Embryonic facial prominence (tissue), 1 donor: ENCODE data around the gene DECR2.
"Not testable (repeated sequence)": the region's sequence is repeated elsewhere in the genome, so short reads cannot be mapped to it uniquely, and the experiment has no call there.

ENCODE experiments used
- DNase-seq: peaks from one replicate; pipeline ENCODE4 v3.0.0-alpha.2; 2016; ENCODE audit errors: extremely low spot score

The DECR2 gene

GRCh38 chr16:401468-402348 is at the start of gene DECR2:
Gene DECR2 (plus strand): TSS chr16:401885. CDS start chr16:401964, 79 bp downstream.
- peak; percentile 79 for DNase-seq

DNA sequence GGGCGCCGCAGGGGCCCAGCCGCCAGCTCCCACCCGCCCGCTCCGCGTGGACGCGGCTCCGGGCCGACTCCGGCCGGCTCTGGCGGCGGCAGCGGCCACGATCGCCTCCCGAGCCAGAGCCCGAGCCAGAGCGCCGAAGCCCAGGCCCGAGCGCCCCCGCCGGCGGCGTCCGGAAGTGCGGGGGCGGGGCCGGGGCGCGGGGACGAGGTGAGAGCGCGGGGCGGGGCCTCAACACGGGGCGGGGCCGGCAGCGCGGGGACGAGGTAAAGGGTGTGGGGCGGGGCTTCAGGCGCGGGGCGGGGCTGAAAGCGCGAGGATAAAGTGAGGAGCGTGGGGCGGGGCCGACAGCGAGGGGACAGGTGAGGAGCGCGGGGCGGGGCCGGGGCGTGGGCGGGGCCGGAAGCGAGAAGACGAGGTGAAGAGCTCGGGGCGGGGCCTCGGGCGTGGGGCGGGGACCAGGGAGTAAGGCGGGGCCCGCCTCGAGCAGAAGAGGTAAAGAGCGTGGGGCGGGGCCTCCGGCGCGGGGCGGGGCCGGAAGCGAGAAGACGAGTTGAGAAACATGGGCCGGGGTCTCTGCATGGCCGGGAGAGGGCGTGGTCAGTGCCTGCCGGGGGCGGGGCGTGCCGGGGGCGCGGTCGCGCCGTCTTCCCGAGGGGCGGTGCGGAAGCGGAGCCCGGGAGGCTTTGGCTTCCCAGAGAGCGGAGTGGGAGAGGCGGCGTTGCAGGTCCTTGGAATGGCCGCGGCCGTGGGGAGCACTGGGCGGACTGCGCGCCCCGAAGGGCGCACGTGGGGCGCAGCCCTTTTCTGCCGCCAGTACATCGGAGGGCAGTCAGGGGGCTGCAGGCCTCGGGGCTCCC is 48.9 kb upstream of the DECR2 start, which contains the start of gene AXIN1:
AXIN1 (minus strand) TSS at position 177 of the 857 bp plus-strand sequence. CDS start 5,698 bp downstream, outside the sequence.
- peak; percentile 85 for DNase-seq

GRCh38 chr16:353404-354290 is 48.0 kb upstream of the DECR2 start:
- no peak for DNase-seq

DNA sequence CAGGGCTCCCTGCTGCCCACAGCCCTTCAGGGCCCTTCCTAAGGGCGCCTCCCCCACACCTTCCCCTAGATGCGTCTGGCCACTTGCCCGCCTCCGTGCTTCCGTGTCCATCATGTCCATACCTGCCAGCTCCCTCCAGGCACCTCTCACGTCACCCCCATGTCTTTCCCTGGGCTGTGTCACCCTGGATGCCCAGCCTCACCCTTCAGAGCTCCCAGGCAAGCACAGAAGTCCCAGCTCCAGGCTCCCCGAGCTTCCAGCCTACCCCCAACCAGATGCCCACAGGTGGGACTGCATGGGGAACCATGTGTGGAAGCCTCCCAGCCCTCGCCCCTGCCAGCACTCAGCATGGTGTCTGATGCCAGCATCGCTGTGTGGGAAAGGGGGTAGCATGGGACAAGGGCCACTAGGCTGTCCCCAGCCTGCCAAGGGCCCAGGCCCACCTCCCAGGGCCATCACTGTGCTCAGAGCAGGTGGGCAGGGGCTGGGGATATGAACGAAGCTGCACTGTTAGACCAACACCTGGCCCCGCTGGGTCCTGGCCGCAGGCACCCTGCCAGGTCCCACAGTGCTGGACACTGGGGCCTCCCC is 47.3 kb upstream of the DECR2 start:
- no peak for DNase-seq

GRCh38 chr16:354971-355461 is 46.7 kb upstream of the DECR2 start:
- DNase-seq = no peak

DNA sequence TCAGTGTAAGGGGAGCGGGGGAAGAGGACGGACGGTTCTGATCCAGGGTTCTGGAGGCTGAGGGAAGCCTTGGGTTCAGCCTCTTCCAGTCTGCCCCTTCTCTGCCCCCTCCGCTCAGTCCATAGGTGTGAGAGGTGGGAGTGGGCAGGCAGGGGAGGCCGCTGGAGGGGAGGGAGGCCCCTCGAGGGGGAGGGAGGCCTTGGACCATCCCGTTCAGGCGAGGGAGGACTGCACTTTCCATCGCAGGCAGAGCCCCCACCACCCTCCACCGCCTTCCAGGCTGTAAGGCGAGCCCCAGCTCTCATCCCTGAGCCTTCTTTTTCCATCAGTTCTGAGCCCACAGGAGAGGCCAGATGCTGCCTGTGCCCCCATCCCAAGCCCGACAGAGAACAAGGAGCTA is 44.9 kb upstream of the DECR2 start:
- no peak for DNase-seq

DNA sequence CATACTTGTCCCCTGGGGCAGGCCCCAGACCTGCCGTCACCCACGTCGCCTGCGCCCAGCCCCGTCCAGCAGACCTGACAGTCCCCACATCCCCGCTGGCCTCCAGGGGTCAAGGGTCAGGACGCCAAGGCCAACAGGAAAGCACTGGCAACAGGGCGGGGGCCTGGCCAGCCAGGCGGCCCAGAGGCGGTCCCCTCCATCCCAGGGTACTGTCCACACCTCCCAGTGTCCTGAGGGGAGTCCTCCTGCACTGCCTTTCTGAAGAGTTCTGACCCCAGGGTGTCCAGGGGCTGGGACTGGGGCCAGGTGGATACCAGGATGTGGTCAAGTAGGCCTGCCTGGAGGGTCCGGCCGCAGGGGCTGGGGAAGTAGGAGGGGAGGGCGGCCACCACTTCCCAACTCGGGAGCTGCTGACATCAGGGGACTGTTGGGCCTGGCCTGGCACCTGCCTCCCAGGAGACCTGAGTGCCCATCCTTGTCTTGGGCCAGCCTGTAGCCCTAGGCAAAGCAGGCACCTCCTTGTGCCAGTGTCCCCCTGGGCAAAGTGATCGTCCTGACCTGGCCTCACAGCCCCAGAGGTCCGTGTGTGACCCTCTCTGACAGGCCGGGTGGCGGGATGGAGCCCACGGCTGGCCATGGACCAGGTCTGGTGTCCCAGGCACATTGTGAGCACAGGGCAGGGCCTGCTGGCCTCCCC is 42.5 kb upstream of the DECR2 start:
- DNase-seq = no peak

DNA sequence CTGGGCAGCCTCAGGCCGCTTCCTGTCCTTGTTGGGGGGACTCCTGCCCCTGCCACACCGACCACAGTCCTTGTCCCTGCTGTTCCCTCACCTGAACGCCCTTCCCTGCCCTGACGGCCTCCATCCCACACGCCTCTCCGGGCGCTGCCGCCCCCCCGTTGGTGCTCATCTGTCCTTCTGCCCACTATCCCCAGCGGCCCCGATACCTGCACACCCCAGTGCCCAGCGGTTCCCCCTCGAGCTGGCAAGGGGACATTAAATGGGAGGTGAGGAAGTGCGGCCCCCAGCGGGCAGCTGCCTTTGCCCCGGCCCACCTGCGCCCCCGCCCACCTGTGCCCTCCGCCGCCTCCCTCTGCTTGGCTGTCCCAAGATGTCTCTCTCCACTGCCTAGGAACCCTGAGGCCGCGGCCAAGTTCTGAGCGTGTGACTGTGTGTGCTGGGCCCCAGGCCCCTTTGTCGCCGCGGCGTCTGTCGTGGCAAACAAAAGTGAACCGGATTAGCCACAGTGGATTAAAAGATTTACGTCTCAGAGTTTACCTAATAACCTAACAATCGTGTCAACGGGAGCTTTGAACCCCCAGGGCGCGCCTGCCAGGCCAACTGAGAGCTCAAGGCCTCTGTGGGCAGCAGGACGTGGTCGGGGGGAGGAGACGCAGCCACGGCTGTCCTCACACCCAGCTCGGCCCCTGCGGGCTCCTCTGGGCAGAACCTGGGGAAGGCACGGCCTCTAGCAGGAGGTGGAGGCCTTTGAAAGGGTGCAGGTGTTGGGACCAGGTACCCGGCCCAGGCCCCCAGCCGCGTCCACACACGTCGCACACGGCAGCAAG is 41.6 kb upstream of the DECR2 start:
- no peak for DNase-seq

- DNase-seq = no peak
Measured at GRCh38 chr16:360698-361336, 40.9 kb upstream of the DECR2 start.

- DNase-seq = peak; percentile 0
Measured at GRCh38 chr16:361341-361871, 40.3 kb upstream of the DECR2 start.

DNA sequence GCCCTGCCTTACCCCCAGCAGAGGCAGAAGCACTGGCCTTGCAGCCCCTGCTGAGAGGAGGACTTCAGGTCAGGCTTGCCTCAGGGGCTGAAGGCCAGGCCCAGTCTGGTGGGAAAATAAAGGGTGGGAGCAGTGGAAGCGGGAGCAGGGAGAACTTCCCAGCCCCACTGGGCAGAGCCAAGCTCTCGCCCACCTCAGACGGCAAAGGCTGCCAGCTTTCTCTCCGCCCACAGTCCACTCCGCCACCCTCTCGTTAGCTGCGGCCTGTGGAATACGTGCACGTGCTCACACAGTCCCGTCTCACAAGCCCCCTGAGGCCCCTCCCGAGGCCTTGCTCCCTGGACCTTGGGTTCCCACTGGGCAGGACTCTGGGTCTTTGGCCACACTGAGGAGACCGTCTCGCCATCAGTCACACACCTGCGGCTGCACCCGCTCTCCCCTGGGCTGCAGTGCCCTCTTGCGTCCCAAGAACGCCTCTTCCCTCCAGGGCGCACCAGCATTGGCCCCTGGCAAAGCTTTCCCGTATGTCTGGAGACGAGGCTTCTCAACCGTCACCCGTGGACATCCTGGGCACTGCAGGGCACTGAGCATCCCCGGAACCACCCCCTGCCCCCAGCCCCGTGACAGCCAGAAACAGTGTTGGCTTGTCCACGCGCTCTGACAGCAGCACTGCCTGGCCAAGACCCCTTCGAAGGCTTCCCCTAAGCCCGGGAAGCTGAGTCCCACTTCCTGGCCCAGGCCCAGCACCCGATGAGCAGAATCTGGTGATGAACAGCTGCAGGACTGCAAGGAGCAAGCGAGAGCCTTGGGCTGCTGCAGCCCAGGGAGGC is 39.6 kb upstream of the DECR2 start:
- no peak for DNase-seq

DNA sequence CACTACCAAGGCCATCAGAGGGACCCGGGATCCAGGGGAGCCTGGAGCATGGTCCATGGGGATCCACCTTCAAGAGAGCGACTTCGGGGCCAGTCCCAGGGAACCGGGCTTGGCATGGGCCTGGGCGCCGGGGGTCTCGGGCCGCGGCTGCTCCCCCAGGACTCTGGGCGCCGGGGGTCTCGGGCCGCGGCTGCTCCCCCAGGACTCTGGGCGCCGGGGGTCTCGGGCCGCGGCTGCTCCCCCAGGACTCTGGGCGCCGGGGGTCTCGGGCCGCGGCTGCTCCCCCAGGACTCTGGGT is 39.0 kb upstream of the DECR2 start:
- not testable (repeated sequence) for DNase-seq

- DNase-seq = no peak
Measured at GRCh38 chr16:363110-363765, 38.4 kb upstream of the DECR2 start.

DNA sequence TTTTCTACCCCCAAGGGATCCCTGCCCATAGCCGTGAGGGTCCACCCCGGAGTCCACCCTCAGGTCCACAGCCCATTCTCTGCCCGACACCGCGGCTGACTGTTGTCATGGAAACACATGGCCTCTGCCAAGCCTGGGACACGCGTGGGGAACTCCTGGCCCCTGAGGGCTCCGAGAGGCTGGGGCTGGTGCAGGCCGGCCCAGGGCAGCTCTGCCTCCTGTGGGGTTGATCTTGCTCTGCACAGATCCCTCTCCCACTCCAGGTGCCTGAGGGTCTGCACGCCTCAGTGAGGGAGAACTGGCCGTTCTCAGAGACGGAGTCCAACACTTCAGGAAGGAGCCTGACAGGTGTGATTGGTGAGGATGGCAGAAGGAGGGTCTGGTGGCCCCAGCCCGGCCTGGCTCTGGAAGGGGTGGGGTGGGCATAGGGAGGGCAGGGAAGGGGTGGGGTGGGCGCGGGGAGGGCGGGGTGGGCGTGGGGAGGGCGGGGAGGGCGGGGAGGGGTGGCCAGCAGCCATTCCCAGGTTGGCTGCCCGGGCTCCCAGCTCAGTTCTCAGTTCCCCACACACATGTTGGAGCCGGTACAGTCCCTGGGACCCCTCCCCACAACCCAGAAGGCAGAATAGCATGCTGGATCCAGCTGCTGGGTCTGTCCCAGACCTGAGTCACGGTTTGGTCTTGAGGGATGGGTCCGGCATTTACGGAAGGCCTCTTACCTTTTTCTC is 37.8 kb upstream of the DECR2 start:
- no peak for DNase-seq

- no peak for DNase-seq
Measured at GRCh38 chr16:364595-365491, 36.8 kb upstream of the DECR2 start.

- DNase-seq = no peak
Measured at GRCh38 chr16:366476-366875, 35.2 kb upstream of the DECR2 start.
